Measurements from ENCODE around the gene AICDA.

The AICDA gene

DNA sequence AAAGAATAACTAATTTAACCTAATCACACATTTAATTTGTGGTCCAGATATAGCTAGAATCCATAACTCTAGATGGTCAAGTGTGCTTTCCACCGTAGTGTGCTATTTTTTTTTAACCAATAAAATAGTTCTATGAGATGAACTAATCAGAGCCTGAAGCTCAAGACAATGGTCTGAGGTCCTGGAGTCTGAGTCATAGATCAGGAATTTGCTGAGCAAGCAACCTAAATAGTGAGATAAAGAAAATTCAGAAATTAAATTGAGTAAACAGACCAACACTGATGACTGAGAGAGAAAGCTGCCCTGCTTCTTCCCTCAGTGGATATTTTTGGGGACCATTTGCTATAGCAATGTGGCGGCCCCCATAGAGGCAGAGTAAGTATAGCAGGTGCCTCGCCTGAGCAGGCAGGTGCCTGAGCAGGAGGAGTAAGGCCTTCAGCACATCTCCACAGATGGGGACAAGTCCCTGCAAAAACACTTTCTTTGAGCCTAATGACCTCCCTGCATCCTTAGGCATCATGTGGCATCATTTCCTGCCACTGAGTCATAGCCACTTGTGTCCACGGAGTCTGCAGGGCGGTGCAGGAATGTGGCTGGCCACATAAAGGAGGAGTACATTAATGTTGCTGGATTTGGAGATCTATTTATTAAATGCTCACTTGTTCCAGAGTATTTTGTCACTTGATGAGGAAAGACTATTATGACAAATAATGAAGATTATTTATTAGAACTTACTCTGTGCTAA is 58.0 kb downstream of the AICDA start:
- DNase-seq (ENCODE audit: low read depth) = no peak

GRCh38 chr12:8553088-8553627 is 59.5 kb downstream of the AICDA start:
- no peak for DNase-seq (ENCODE audit: low read depth)

Data from stimulated activated CD8-positive, alpha-beta memory T cell treated with anti-CD3 and anti-CD28 coated beads, Interleukin-15, amount 100 ng/mL, for 24 hours (primary cell).